ENCODE measurements around the gene ST7. TPM values are rescaled to one million over a fixed set of nuclear protein-coding genes. Genes with fewer than 3 reads are reported as not detected.

The ST7 gene
- total and polyA plus RNA-seq, 2 of the 8 experiments (the other 6 are each of a cell fraction or from before 2014, with no cell fraction given), result 16.3 to 18.0 TPM

DNA sequence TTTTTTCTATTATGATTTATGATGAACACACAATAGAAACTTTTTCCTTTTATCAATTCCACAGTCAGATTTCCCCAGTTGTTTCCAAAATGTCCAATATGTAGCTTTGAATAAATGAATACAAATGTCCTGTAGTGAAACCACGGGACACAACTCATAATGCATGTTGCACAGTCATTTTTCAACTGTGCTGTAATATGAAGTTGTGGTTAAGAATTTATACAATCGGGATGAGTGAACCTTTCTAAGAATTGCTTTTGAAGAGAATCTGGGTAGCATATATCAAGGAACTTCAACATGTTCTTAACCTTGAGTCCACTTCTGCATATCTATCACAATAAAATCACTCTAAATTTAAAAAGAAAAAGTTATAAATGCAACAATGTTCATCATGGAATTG is 14.6 kb upstream of the ST7 start:
- H3K23ac ChIP-seq (ENCODE audit: insufficient read length), result no peak overlapping the region
- ChIA-PET POLR2A (ENCODE audit: partially characterized antibody) (interaction anchor here (0.6 kb wide), 1 partner anchor 1601 kb away, joined by 3 read pairs; no protein-coding TSS in a partner anchor), CTCF (ENCODE audit: partially characterized antibody) (interaction anchor here (0.6 to 0.7 kb wide), 3 partner anchors 10 to 271 kb away, joined by 3 read pairs; partner anchors contain the start of gene ST7)
- no peak overlapping the region for H3K27ac ChIP-seq (ENCODE audit: low read depth, low read length)
- no peak overlapping the region for H2BK15ac ChIP-seq (ENCODE audit: low read length)
- no peak overlapping the region for H2BK12ac ChIP-seq (ENCODE audit: low read depth, low read length)
- H3K79me1 ChIP-seq (ENCODE audit: low read depth, low read length), result no peaks in the 10 kb centered on the region
- no peak overlapping the region for H3K14ac ChIP-seq (ENCODE audit: insufficient read length)
- peaks cover 0 to 4% (median 0%) of the 10 kb centered on the region in 4 experiments; a peak in 1 of 7 replicates for H3K4me1 ChIP-seq (replicated peaks in 1 of 4; ENCODE audit: control insufficient read depth in 3 of 4, insufficient read depth in 4 of 4, low read length in 3 of 4)
- H3K27me3 ChIP-seq (replicated peaks in 1 of 4; ENCODE audit: control insufficient read depth in 3 of 4, extremely low read depth in 1 of 4, insufficient read depth in 3 of 4, low read length in 3 of 4), result no peaks in the 10 kb centered on the region
- no peak overlapping the region for H4K5ac ChIP-seq (ENCODE audit: insufficient read length, low read depth, low read length)
- TF ChIP-seq SP4 (IDR thresholded peaks at IDR 0.05; ENCODE audit: low read length), result no peak
- H4K8ac ChIP-seq (ENCODE audit: extremely low read depth, insufficient read depth, low read length), result no peak overlapping the region
- no peak overlapping the region for H3K9ac ChIP-seq (replicated peaks in 1 of 4; ENCODE audit: extremely low read depth in 1 of 4, low read depth in 3 of 4, low read length in 3 of 4)
- H3K79me2 ChIP-seq (ENCODE audit: control insufficient read depth in 1 of 2, insufficient read depth in 2 of 2, low read length in 2 of 2), result no peaks in the 10 kb centered on the region
- H3K56ac ChIP-seq (replicated peaks; ENCODE audit: insufficient read length, low read depth, low read length), result no peak overlapping the region
- H2BK5ac ChIP-seq (ENCODE audit: low read depth, low read length), result no peak overlapping the region
- WGBS, 2 experiments (ENCODE audit: extremely low coverage in 1 of 2, insufficient coverage in 1 of 2, insufficient read length in 1 of 2, insufficient replicate concordance in 2 of 2, low coverage in 1 of 2, low lambda C conversion rate in 2 of 2, missing lambda C conversion rate in 1 of 2), result 90% methylated on average over 2 of the region's 2 CpGs; no CpG with 5 or more reads in 1 of the 2 experiments
- no peak overlapping the region for H2BK20ac ChIP-seq (ENCODE audit: low read length)
- no peaks in the 10 kb centered on the region for H3K23me2 ChIP-seq (ENCODE audit: low read depth, low read length)
- no peak overlapping the region for H3K4me3 ChIP-seq (ENCODE audit: extremely low read depth in 1 of 4, insufficient read depth in 2 of 4, low read depth in 3 of 4, low read length in 4 of 4)
- no peak overlapping the region for H2BK120ac ChIP-seq (replicated peaks; ENCODE audit: low read depth, low read length)
- H3K4ac ChIP-seq (replicated peaks; ENCODE audit: insufficient read length, low read depth, low read length), result no peak overlapping the region
- H3K18ac ChIP-seq (ENCODE audit: extremely low read depth, low read length), result no peak overlapping the region
- FAIRE-seq (no peak), DNase-seq (ENCODE audit: low read depth in 1 of 2, low spot score in 2 of 2) (no peak)
- H4K91ac ChIP-seq (replicated peaks; ENCODE audit: insufficient read length, low read length), result no peak overlapping the region
- H3K4me2 ChIP-seq (ENCODE audit: insufficient read depth in 1 of 2, low read depth in 2 of 2, low read length in 2 of 2), result no peak overlapping the region
- no peaks in the 10 kb centered on the region for H4K20me1 ChIP-seq (replicated peaks in 1 of 2; ENCODE audit: control insufficient read depth in 1 of 2, insufficient read depth in 2 of 2, low read length in 2 of 2)
- H2AK5ac ChIP-seq (ENCODE audit: low read depth, low read length), result no peak overlapping the region
- H2AFZ ChIP-seq (ENCODE audit: low read length), result no peak overlapping the region
- no peaks in the 10 kb centered on the region for H3K9me3 ChIP-seq (ENCODE audit: insufficient read depth in 2 of 2, low read depth in 1 of 2, low read length in 1 of 2)
- H3K36me3 ChIP-seq (ENCODE audit: control insufficient read depth in 2 of 4, insufficient read depth in 4 of 4, low read length in 3 of 4), result no peaks in the 10 kb centered on the region

Data from H1 (cell line).